DMS153 treated with DMSO at 0.1 percent for 48 hours (cell line): ENCODE results near the gene PRR3.
"Not testable (repeated sequence)": the region's sequence is repeated elsewhere in the genome, so short reads cannot be mapped to it uniquely, and the experiment has no call there.

Experiments
- DNase-seq: peaks from one replicate; lab custom pipeline; 2025; ENCODE audit not compliant: unreplicated experiment; lab: John Stamatoyannopoulos, UW

PRR3 gene

GRCh38 chr6:30556906-30557682 lies at the start of gene PRR3:
PRR3 (plus strand) TSS chr6:30557295; CDS start chr6:30557345, 50 bp downstream.
- DNase-seq, result peak; percentile 89

- DNase-seq, result no peak
Measured at GRCh38 chr6:30507849-30508827, 49.0 kb upstream of the PRR3 start.

GRCh38 chr6:30508890-30509736 lies 48.0 kb upstream of the PRR3 start:
- DNase-seq, result no peak

GRCh38 chr6:30510419-30511168 lies 46.5 kb upstream of the PRR3 start:
- no peak for DNase-seq

GRCh38 chr6:30511169-30511546 lies 45.9 kb upstream of the PRR3 start:
- DNase-seq, result no peak

- DNase-seq, result no peak
Measured at GRCh38 chr6:30513451-30513850, 43.6 kb upstream of the PRR3 start.

GRCh38 chr6:30515106-30515505 lies 42.0 kb upstream of the PRR3 start:
- no peak for DNase-seq

- DNase-seq, result peak; percentile 54
Measured at GRCh38 chr6:30515944-30516753, 40.9 kb upstream of the PRR3 start.

GRCh38 chr6:30516754-30517076 lies 40.4 kb upstream of the PRR3 start:
- not testable (repeated sequence) for DNase-seq

GRCh38 chr6:30517767-30518504 lies 39.2 kb upstream of the PRR3 start:
- not testable (repeated sequence) for DNase-seq

- not testable (repeated sequence) for DNase-seq
Measured at GRCh38 chr6:30518505-30519145, 38.5 kb upstream of the PRR3 start.

GRCh38 chr6:30520522-30520921 lies 36.6 kb upstream of the PRR3 start:
- DNase-seq, result no peak

GRCh38 chr6:30521082-30521481 lies 36.0 kb upstream of the PRR3 start:
- DNase-seq, result not testable (repeated sequence)

GRCh38 chr6:30521952-30522351 lies 35.1 kb upstream of the PRR3 start:
- DNase-seq, result not testable (repeated sequence)

GRCh38 chr6:30526444-30526843 lies 30.7 kb upstream of the PRR3 start:
- not testable (repeated sequence) for DNase-seq

GRCh38 chr6:30529349-30529875 lies 27.7 kb upstream of the PRR3 start:
- not testable (repeated sequence) for DNase-seq

GRCh38 chr6:30530014-30530413 lies 27.1 kb upstream of the PRR3 start:
- no peak for DNase-seq
